H1 (cell line): ENCODE data around the gene MESD. TPM values are rescaled to one million over a fixed set of nuclear protein-coding genes. Genes with fewer than 3 reads are reported as not detected.

ENCODE experiments used
- NRF1 ChIP-seq: IDR thresholded peaks from 2 replicates; pipeline ENCODE4 v1.6.1; 2011; ENCODE audit warnings: mild to moderate bottlenecking, low read depth, low read length, improper control_type of control experiment
- SP1 ChIP-seq: IDR thresholded peaks from 2 replicates; pipeline ENCODE4 v1.6.1; 2011; ENCODE audit warnings: low read depth, low read length
- SP4 ChIP-seq: IDR thresholded peaks from 2 replicates; pipeline ENCODE4 v1.6.1; 2012; ENCODE audit warnings: low read length, inconsistent platforms
- ZNF274 ChIP-seq: IDR thresholded peaks from 2 replicates; pipeline ENCODE4 v1.7.0; 2012; ENCODE audit warnings: low read length, borderline replicate concordance; ENCODE audit errors: extremely low read depth
- polyA plus RNA-seq, 7 experiments: library from polyadenylated mRNA; depleted of rRNA in 3 of 7; stranded (reverse) in 5 of 7; unstranded in 2 of 7; fragments of >200 nt in 5 of 7; fragments of 200-250 nt in 2 of 7; gene quantifications; 1 replicate in 5 of 7; 2 replicates in 1 of 7; 4 replicates in 1 of 7; pipeline versions ENCODE4 v1.2.1 to v1.2.3, GENCODE V29; 2011 to 2013; ENCODE audit warnings: missing spikeins in 2 of 7, mixed read lengths in 2 of 7
- total RNA-seq: library from RNA; stranded (reverse); fragmentation: NEBNext Ultra II Directional; extraction: Animal tissue kit (Norgen Biotek cat#: 25700); gene quantifications from 2 replicates; pipeline ENCODE4 v1.2.1, GENCODE V29; 2021
- TF ChIP-seq, protein P1 (sequence below): IDR thresholded peaks from 2 replicates; pipeline ENCODE4 v1.6.1; 2011; ENCODE audit warnings: low read depth, mild to moderate bottlenecking, low read length; ENCODE audit not compliant: insufficient read depth

MESD gene
- total and polyA plus RNA-seq, 2 of the 8 experiments (the other 6 are each of a cell fraction or from before 2014, with no cell fraction given), result 11.0 to 28.3 TPM

DNA sequence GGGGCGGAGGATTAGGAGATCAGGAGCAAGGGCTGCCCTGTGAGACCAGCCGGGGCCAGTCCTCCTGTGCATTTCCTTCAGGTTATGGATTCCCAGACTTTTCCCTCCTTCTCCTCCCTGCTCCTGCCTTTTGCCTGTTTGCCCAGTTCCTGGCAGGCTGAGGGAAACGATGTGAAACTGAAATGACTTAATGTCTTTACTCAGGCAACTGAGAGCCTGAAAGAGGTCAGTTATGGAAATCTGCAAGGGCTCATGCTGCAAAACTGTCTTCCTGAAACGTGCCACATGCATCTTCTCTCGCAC is 57.2 kb downstream of the MESD start (continued):
- TF ChIP-seq NRF1 (no peak), SP1 (no peak), SP4 (no peak), ZNF274 (no peak)
- TF ChIP-seq, protein P1, sequence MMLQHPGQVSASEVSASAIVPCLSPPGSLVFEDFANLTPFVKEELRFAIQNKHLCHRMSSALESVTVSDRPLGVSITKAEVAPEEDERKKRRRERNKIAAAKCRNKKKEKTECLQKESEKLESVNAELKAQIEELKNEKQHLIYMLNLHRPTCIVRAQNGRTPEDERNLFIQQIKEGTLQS, result no peak
